GM19372 (cell line): Measurements from ENCODE around the gene EFNB1.

Source experiments
- ATAC-seq: cut with Tn5 transposase; IDR thresholded peaks from one replicate; pipeline ENCODE4 v1.9.1; 2021; ENCODE audit warnings: mild to moderate bottlenecking, low read depth, moderate library complexity; ENCODE audit not compliant: unreplicated experiment

Gene EFNB1

GRCh38 chrX:68827256-68827655, 1.6 kb upstream of the EFNB1 start:
- ATAC-seq: no peak

GRCh38 chrX:68827848-68828624, 785 bp upstream of the EFNB1 start:
- ATAC-seq: peak; percentile 5

- no peak for ATAC-seq
Measured at GRCh38 chrX:68829582-68830418, 979 bp downstream of the EFNB1 start.

- ATAC-seq: no peak
Measured at GRCh38 chrX:68830419-68831404, 1.9 kb downstream of the EFNB1 start.

- ATAC-seq: no peak
Measured at GRCh38 chrX:68831405-68832100, 2.7 kb downstream of the EFNB1 start.

GRCh38 chrX:68832101-68832416, 3.2 kb downstream of the EFNB1 start:
- ATAC-seq: no peak

- ATAC-seq: no peak
Measured at GRCh38 chrX:68832516-68833447, 4.0 kb downstream of the EFNB1 start.

- no peak for ATAC-seq
Measured at GRCh38 chrX:68833448-68833805, 4.6 kb downstream of the EFNB1 start.

- no peak for ATAC-seq
Measured at GRCh38 chrX:68833855-68834331, 5.1 kb downstream of the EFNB1 start.

- ATAC-seq: no peak
Measured at GRCh38 chrX:68834371-68835103, 5.7 kb downstream of the EFNB1 start.

GRCh38 chrX:68835104-68835442, 6.3 kb downstream of the EFNB1 start:
- ATAC-seq: no peak

GRCh38 chrX:68835468-68835867, 6.6 kb downstream of the EFNB1 start:
- no peak for ATAC-seq

- no peak for ATAC-seq
Measured at GRCh38 chrX:68837119-68837518, 8.3 kb downstream of the EFNB1 start.

GRCh38 chrX:68838571-68838910, 9.7 kb downstream of the EFNB1 start:
- no peak for ATAC-seq

GRCh38 chrX:68839771-68840170, 10.9 kb downstream of the EFNB1 start:
- ATAC-seq: no peak

GRCh38 chrX:68840256-68840655, 11.4 kb downstream of the EFNB1 start:
- no peak for ATAC-seq

GRCh38 chrX:68841251-68842049, 12.6 kb downstream of the EFNB1 start:
- no peak for ATAC-seq

GRCh38 chrX:68842351-68842750, 13.5 kb downstream of the EFNB1 start:
- no peak for ATAC-seq
